Measurements from ENCODE around the gene SHC3. TPM values are rescaled to one million over a fixed set of nuclear protein-coding genes. Genes with fewer than 3 reads are reported as not detected.

SHC3 gene
- total and polyA plus RNA-seq, 12 donors = 5.6 to 56.7 (median 20.9) TPM

DNA sequence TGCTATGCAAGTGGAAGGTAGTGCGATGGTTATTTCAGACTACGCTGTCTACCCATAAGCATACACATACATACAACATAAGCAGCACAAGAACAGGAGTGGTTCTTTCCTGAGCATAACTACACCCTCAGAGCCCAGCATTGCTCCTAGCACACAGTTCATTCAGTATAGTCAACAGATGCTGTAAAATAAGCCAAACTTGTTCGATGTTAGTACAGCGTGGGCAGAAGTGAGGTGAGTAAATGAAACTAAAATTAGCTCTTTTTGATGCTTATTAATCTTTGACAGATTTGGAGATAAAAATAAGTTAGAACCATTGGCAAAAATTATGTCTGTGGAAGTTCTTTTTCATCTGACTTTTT lies 139.5 kb downstream of the SHC3 start:
- TF ChIP-seq, protein P1, sequence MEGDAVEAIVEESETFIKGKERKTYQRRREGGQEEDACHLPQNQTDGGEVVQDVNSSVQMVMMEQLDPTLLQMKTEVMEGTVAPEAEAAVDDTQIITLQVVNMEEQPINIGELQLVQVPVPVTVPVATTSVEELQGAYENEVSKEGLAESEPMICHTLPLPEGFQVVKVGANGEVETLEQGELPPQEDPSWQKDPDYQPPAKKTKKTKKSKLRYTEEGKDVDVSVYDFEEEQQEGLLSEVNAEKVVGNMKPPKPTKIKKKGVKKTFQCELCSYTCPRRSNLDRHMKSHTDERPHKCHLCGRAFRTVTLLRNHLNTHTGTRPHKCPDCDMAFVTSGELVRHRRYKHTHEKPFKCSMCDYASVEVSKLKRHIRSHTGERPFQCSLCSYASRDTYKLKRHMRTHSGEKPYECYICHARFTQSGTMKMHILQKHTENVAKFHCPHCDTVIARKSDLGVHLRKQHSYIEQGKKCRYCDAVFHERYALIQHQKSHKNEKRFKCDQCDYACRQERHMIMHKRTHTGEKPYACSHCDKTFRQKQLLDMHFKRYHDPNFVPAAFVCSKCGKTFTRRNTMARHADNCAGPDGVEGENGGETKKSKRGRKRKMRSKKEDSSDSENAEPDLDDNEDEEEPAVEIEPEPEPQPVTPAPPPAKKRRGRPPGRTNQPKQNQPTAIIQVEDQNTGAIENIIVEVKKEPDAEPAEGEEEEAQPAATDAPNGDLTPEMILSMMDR (IDR thresholded peaks at IDR 0.05) = no peak
- TF ChIP-seq POLR2A (IDR thresholded peaks at IDR 0.05) = no peak
- H3K27ac ChIP-seq = peak overlapping the region in 3 of 5 donors; percentile 72 to 77 (median 76)
- H3K4me3 ChIP-seq = no peak overlapping the region
- DNase-seq = no peak
- 88 to 96% (median 95%) methylated on average over 4 of the region's 4 CpGs for WGBS, 4 donors
- peaks cover 23 to 29% of the 10 kb centered on the region in 2 donors for H3K4me1 ChIP-seq (replicated peaks in 1 of 2)
- intact Hi-C loops (cut with DNase I) = no loop called here
- no peaks in the 10 kb centered on the region for H3K9me3 ChIP-seq (replicated peaks in 1 of 3)
- H3K36me3 ChIP-seq (replicated peaks in 1 of 2) = no peaks in the 10 kb centered on the region
- H3K27me3 ChIP-seq = no peaks in the 10 kb centered on the region

DNA sequence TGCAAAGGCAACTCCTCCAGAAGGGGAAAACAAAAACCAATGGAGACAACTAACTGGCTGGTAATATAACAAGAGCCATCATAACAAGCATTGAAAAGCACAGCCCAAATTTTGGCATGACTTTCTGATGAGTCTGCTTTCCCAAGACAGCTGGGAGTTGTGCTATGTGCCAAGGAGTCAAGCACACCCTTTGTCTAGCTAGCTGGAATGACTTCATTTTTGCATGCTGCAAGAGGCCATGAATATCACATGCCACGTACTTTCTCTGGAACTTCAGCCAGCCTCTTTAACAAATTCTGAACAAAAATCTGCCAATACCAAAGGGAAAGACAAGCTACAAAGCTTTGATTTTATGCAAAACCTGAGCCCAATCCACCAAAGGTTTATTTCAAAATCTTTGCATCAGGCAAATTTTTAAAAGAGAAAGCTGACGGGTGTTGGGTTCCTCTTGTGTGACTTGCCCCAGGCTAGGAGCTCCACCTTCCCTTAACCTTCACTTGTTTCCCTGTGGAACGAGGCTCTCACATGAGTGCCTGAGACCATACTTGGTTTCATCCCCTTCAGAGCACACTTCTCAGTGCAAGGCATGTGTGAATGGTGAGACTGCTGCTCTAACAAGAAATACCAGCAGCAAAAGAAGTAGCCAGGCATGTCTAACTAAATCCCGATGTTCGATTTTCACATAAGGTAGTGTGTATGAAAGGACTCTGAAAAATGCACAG lies 140.1 kb downstream of the SHC3 start:
- Histone ChIP-seq H3K27me3 (no peaks in the 10 kb centered on the region), H3K4me1 (replicated peaks in 1 of 2) (peaks cover 23 to 29% of the 10 kb centered on the region in 2 donors), H3K9me3 (replicated peaks in 1 of 3) (no peaks in the 10 kb centered on the region), H3K27ac (peak overlapping the region in 3 of 5 donors; percentile 72 to 77 (median 76)), H3K36me3 (replicated peaks in 1 of 2) (no peaks in the 10 kb centered on the region), H3K4me3 (no peak overlapping the region)
- intact Hi-C loops (cut with DNase I) = no loop called here
- peak in 6 of 7 donors; percentile 64 to 81 (median 69) for DNase-seq
- TF ChIP-seq, protein P1 (IDR thresholded peaks at IDR 0.05) = no peak
- TF ChIP-seq POLR2A (IDR thresholded peaks at IDR 0.05) = no peak
- WGBS, 4 donors = 63 to 73% (median 68%) methylated on average over 5 of the region's 5 CpGs

DNA sequence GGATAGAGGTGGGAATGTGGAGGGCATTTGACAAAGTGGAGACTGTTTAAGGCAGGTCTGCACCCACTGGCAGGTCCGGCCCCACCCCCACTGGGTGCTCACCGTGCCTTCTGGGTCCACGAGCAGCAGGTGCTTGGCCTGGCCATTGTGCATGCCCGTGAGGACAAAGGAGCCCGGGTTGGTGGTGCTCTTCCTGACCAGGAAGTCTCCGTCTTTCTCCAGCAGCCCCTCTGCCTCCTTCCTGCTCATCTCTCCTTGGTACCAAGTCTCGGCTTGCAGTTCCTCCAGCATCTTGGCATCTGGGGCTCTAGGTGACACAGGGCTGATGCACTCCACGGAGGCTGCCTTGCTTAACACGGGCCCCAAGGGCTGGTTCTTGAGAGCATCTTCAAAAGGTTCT lies 140.7 kb downstream of the SHC3 start:
- Histone ChIP-seq H3K4me1 (replicated peaks in 1 of 2) (peaks cover 23 to 29% of the 10 kb centered on the region in 2 donors), H3K27ac (peak overlapping the region; percentile 30 to 84 (median 72)), H3K9me3 (replicated peaks in 1 of 3) (no peaks in the 10 kb centered on the region), H3K27me3 (no peaks in the 10 kb centered on the region), H3K36me3 (replicated peaks in 1 of 2) (no peaks in the 10 kb centered on the region), H3K4me3 (no peak overlapping the region)
- WGBS, 4 donors = 90 to 97% (median 95%) methylated on average over 7 to 9 of the region's 9 CpGs
- intact Hi-C loops (cut with DNase I) = no loop called here
- TF ChIP-seq POLR2A (IDR thresholded peaks at IDR 0.05) = no peak
- TF ChIP-seq, protein P1 (IDR thresholded peaks at IDR 0.05) = no peak
- DNase-seq = peak in 1 of 7 donors; percentile 44

DNA sequence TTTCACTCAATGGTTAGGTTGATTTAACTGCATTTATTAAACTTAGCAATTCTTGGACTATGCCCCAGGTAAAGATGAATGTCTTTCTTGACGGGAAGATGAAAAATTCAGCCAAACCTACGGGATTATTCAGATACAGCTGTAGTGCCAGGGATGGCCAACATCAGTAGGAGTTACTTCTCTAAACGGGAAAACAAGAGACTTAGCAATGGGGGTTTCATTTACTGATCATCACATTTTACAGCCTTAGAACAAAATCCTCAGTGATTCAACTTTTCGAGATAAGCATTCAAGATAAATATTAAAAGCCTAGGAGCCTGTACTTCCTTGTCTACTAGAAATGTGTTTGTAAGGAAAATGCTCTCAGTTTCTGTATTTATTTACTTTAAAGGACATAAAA lies 141.3 kb downstream of the SHC3 start:
- no peak for TF ChIP-seq POLR2A (IDR thresholded peaks at IDR 0.05)
- TF ChIP-seq, protein P1 (IDR thresholded peaks at IDR 0.05) = no peak
- Histone ChIP-seq H3K36me3 (replicated peaks in 1 of 2) (no peaks in the 10 kb centered on the region), H3K4me1 (replicated peaks in 1 of 2) (peaks cover 23 to 29% of the 10 kb centered on the region in 2 donors), H3K4me3 (no peak overlapping the region), H3K27ac (peak overlapping the region; percentile 30 to 84 (median 72)), H3K9me3 (replicated peaks in 1 of 3) (no peaks in the 10 kb centered on the region), H3K27me3 (no peaks in the 10 kb centered on the region)
- DNase-seq = no peak
- intact Hi-C loops (cut with DNase I) = no loop called here
- 21 to 32% (median 29%) methylated on average over 4 of the region's 4 CpGs for WGBS, 4 donors
